B cell (primary cell): ENCODE measurements around the gene ARHGEF19. TPM values are rescaled to one million over a fixed set of nuclear protein-coding genes. Genes with fewer than 3 reads are reported as not detected.
"Not testable (repeated sequence)": the region's sequence is repeated elsewhere in the genome, so short reads cannot be mapped to it uniquely, and the experiment has no call there.

ENCODE experiments used
- ATAC-seq: fragments of 200-7000 bp; cut with Tn5 transposase; one replicate; pipeline ENCODE4 v1.10.0; 2021; ENCODE audit warnings: low read depth, mild to moderate bottlenecking, moderate number of reproducible peaks, moderate library complexity
- CTCF ChIA-PET: fragments of 350-600 bp; sonication (Branson Sonifier 250); formaldehyde crosslinking; loops from one replicate; lab custom pipeline; 2021; ENCODE audit warnings: antibody characterized with exemption, inconsistent platforms; lab: Charles Lee
- POLR2A ChIA-PET: fragments of 350-600 bp; sonication (Branson Sonifier 250); formaldehyde crosslinking; loops from one replicate; lab custom pipeline; 2021; ENCODE audit warnings: antibody characterized with exemption; lab: Charles Lee
- DNase-seq: peaks from one replicate; pipeline ENCODE4 v3.0.0; 2013
- H2AFZ ChIP-seq: 2 replicates; pipeline ENCODE4 v1.6.1; 2012; ENCODE audit warnings: mild to moderate bottlenecking, low read depth, low read length; ENCODE audit not compliant: insufficient read depth, poor library complexity, severe bottlenecking
- H3K27ac ChIP-seq, 2 donors: 1 replicate in 1 of 2; 2 replicates in 1 of 2; pipeline ENCODE4 v1.5.1; 2012 to 2013; ENCODE audit warnings: low read length in 2 of 2, mild to moderate bottlenecking in 2 of 2, moderate library complexity in 1 of 2
- H3K27me3 ChIP-seq, 4 experiments: fragments of 200-600 bp in 1 of 4; sonication (generic) in 1 of 4; replicated peaks in 1 of 4; 1 replicate in 2 of 4; 2 replicates in 2 of 4; pipeline versions ENCODE4 v1.6.1 to v1.7.0; 2013 to 2016; ENCODE audit warnings: low read length in 3 of 4, mild to moderate bottlenecking in 2 of 4, mixed read lengths in 1 of 4, moderate library complexity in 1 of 4; ENCODE audit not compliant: insufficient read depth in 4 of 4, control insufficient read depth in 3 of 4; ENCODE audit errors: control extremely low read depth in 1 of 4
- H3K36me3 ChIP-seq, 2 experiments: replicated peaks in 1 of 2; 1 replicate in 1 of 2; 2 replicates in 1 of 2; pipeline versions ENCODE4 v1.6.1 to v1.7.1; 2013; ENCODE audit warnings: low read length in 1 of 2; ENCODE audit not compliant: insufficient read depth in 2 of 2, control insufficient read depth in 1 of 2; ENCODE audit errors: control extremely low read depth in 1 of 2, extremely low read depth in 1 of 2
- H3K4me1 ChIP-seq, 2 donors: fragments of 200-600 bp in 1 of 2; sonication (generic) in 1 of 2; 1 replicate in 1 of 2; 2 replicates in 1 of 2; pipeline versions ENCODE4 v1.5.1 to v1.6.1; 2013 to 2017; ENCODE audit warnings: low read length in 2 of 2; ENCODE audit not compliant: control insufficient read depth in 2 of 2, insufficient read depth in 2 of 2
- H3K4me2 ChIP-seq: replicated peaks from 2 replicates; pipeline ENCODE3; 2012; ENCODE audit warnings: mild to moderate bottlenecking, low read depth, low read length; ENCODE audit not compliant: poor library complexity, severe bottlenecking
- H3K4me3 ChIP-seq, 5 experiments: fragments of 200-600 bp in 1 of 5; sonication (generic) in 1 of 5; 1 replicate in 3 of 5; 2 replicates in 2 of 5; pipeline versions ENCODE4 v1.5.1 to v1.7.0; 2011 to 2016; ENCODE audit warnings: low read length in 4 of 5, mild to moderate bottlenecking in 4 of 5, low read depth in 2 of 5, control low read depth in 1 of 5, moderate library complexity in 1 of 5; ENCODE audit not compliant: insufficient read depth in 1 of 5; ENCODE audit errors: control extremely low read depth in 1 of 5, extremely low read depth in 1 of 5
- H3K79me2 ChIP-seq: fragments of 200-600 bp; sonication (generic); one replicate; pipeline ENCODE4 v1.6.0; 2016; ENCODE audit warnings: low read length; ENCODE audit not compliant: control insufficient read depth, insufficient read depth
- H3K9ac ChIP-seq: fragments of 200-600 bp; sonication (generic); 2 replicates; pipeline ENCODE4 v1.6.1; 2017; ENCODE audit warnings: mild to moderate bottlenecking, low read length, moderate library complexity
- H3K9me3 ChIP-seq, 3 donors: one replicate each; pipeline versions ENCODE4 v1.6.1 to v1.7.1; 2013; ENCODE audit warnings: low read length in 2 of 3; ENCODE audit not compliant: control insufficient read depth in 2 of 3, insufficient read depth in 1 of 3; ENCODE audit errors: control extremely low read depth in 1 of 3
- H4K20me1 ChIP-seq: 2 replicates; pipeline ENCODE4 v1.6.0; 2012; ENCODE audit warnings: mild to moderate bottlenecking, low read length; ENCODE audit not compliant: insufficient read depth, control insufficient read depth, poor library complexity, severe bottlenecking
- H3K27ac Mint-ChIP-seq: one replicate; pipeline ENCODE4 v1.8.0; 2021; ENCODE audit warnings: mixed read lengths
- H3K27me3 Mint-ChIP-seq: one replicate; pipeline ENCODE4 v1.8.0; 2021; ENCODE audit warnings: mixed read lengths
- H3K4me1 Mint-ChIP-seq: one replicate; pipeline ENCODE4 v1.8.0; 2021; ENCODE audit warnings: mixed read lengths
- H3K4me3 Mint-ChIP-seq: one replicate; pipeline ENCODE4 v1.8.0; 2021; ENCODE audit warnings: mixed read lengths
- H3K9me3 Mint-ChIP-seq: one replicate; pipeline ENCODE4 v1.8.0; 2022; ENCODE audit warnings: mixed read lengths; ENCODE audit not compliant: insufficient read depth
- CTCF ChIP-seq: fragments of 200-600 bp; IDR thresholded peaks from one replicate; pipeline ENCODE4 v1.8.0; 2022; ENCODE audit warnings: antibody characterized with exemption, mild to moderate bottlenecking
- EZH2 ChIP-seq: IDR thresholded peaks from 2 replicates; pipeline ENCODE4 v1.6.1; 2012; ENCODE audit warnings: borderline replicate concordance, low read depth, mild to moderate bottlenecking, moderate library complexity, low read length; ENCODE audit not compliant: insufficient read depth, poor library complexity, severe bottlenecking
- WGBS: methylation state at CpG from one replicate; pipeline ENCODE4 v1.1.5; 2013; ENCODE audit warnings: missing lambda C conversion rate; ENCODE audit not compliant: insufficient coverage; 5-methylcytosine and 5-hydroxymethylcytosine counted together
- intact Hi-C: fragments of 100-400 bp; cut with micrococcal nuclease; formaldehyde crosslinking; loops from one replicate; pipeline ENCODE4 v1.10.0; 2022
- polyA plus RNA-seq: library from polyadenylated mRNA; depleted of rRNA; stranded (reverse); fragments of >200 nt; gene quantifications from 2 replicates; pipeline ENCODE4 v1.2.3, GENCODE V29; 2012
- total RNA-seq, 2 donors: library from RNA; stranded (reverse); fragments of 120-200 nt in 1 of 2; gene quantifications; 1 replicate in 1 of 2; 2 replicates in 1 of 2; pipeline versions ENCODE4 v1.2.3 to v1.2.4, GENCODE V29; 2013 to 2022

The ARHGEF19 gene
- total and polyA plus RNA-seq, 2 donors (not counting 1 experiment from before 2014, with no cell fraction given): 13.9 to 20.9 TPM

GRCh38 chr1:16168622-16169360 is 43.7 kb downstream of the ARHGEF19 start:
- Histone ChIP-seq H3K4me2 (peak overlapping the region; percentile 93), H3K4me3 (no peak overlapping the region), H3K79me2 (no peaks in the 10 kb centered on the region), H2AFZ (no peak overlapping the region), H3K27me3 (peaks cover 0 to 22% (median 4%) of the 10 kb centered on the region in 4 experiments), H3K36me3 (no peaks in the 10 kb centered on the region), H3K4me1 (peaks cover 16 to 27% of the 10 kb centered on the region in 2 donors), H4K20me1 (no peaks in the 10 kb centered on the region), H3K27ac (no peak overlapping the region), H3K9me3 (peaks cover 0 to 2% (median 0%) of the 10 kb centered on the region in 3 donors), H3K9ac (peak overlapping the region; percentile 70)
- H3K9me3 Mint-ChIP-seq: no peaks in the 10 kb centered on the region
- peaks cover 23% of the 10 kb centered on the region for H3K4me1 Mint-ChIP-seq
- ATAC-seq (no peak), DNase-seq (peak; percentile 31)
- intact Hi-C loops: loop anchor here (1.0 to 2.0 kb wide), 2 partner anchors 38 to 49 kb away; no protein-coding TSS in a partner anchor
- H3K27ac Mint-ChIP-seq: no peak overlapping the region
- H3K27me3 Mint-ChIP-seq: peaks cover 4% of the 10 kb centered on the region
- ChIA-PET POLR2A (interaction anchor here (0.6 kb wide), 1 partner anchor 105 kb away, joined by 11 read pairs; no protein-coding TSS in a partner anchor), CTCF (interaction anchor here (1.2 to 1.5 kb wide), 2 partner anchors 18 to 377 kb away, joined by 3 to 6 read pairs; no protein-coding TSS in a partner anchor)
- H3K4me3 Mint-ChIP-seq: peak overlapping the region; percentile 84
- TF ChIP-seq CTCF (no peak), EZH2 (no peak)
- 17% methylated on average over 5 of the region's 13 CpGs for WGBS

- H3K4me1 ChIP-seq: peaks cover 16 to 28% of the 10 kb centered on the region in 2 donors
- H3K9me3 ChIP-seq, ATAC-seq, DNase-seq, H3K27me3 Mint-ChIP-seq, POLR2A ChIA-PET, H3K79me2 ChIP-seq, H3K27ac ChIP-seq, H4K20me1 ChIP-seq, H3K9me3 Mint-ChIP-seq, H3K36me3 ChIP-seq: not testable (repeated sequence)
- peak overlapping the region; percentile 46 for H3K27ac Mint-ChIP-seq
- peak overlapping the region; percentile 93 for H3K4me2 ChIP-seq
- intact Hi-C loops: loop anchor here (1.0 to 2.0 kb wide), 2 partner anchors 39 to 49 kb away; no protein-coding TSS in a partner anchor
- no CpG with 5 or more reads among the region's 10 CpGs for WGBS
- peaks cover 0 to 15% (median 4%) of the 10 kb centered on the region in 4 experiments for H3K27me3 ChIP-seq
- peaks cover 25% of the 10 kb centered on the region for H3K4me1 Mint-ChIP-seq
- H3K4me3 ChIP-seq: peak overlapping the region in 4 of 5 experiments; percentile 60 to 67 (median 64)
- H2AFZ ChIP-seq: peak overlapping the region; percentile 75
- peak overlapping the region; percentile 70 for H3K9ac ChIP-seq
- H3K4me3 Mint-ChIP-seq: peak overlapping the region; percentile 84
- CTCF ChIA-PET: interaction anchor here (1.2 kb wide), 1 partner anchor 377 kb away, joined by 3 read pairs; no protein-coding TSS in a partner anchor
Measured at GRCh38 chr1:16168144-16168495, 44.3 kb downstream of the ARHGEF19 start.
